NCI-H146 (cell line): Measurements from ENCODE around the gene ARHGEF38.
A peak's percentile ranks its signal among the peaks of the same experiment; 100 is the strongest.
"Not testable (repeated sequence)": the region's sequence is repeated elsewhere in the genome, so short reads cannot be mapped to it uniquely, and the experiment has no call there.

Source experiments
- DNase-seq: peaks from one replicate; lab custom pipeline; 2025; lab: John Stamatoyannopoulos, UW

ARHGEF38 gene

GRCh38 chr4:105714071-105714521 lies 161.7 kb downstream of the ARHGEF38 start:
- DNase-seq, result no peak

- DNase-seq, result no peak
Measured at GRCh38 chr4:105714932-105715331, 162.5 kb downstream of the ARHGEF38 start.

GRCh38 chr4:105715692-105716278 lies 163.4 kb downstream of the ARHGEF38 start:
- peak; percentile 1 for DNase-seq

- no peak for DNase-seq
Measured at GRCh38 chr4:105719204-105719603, 166.8 kb downstream of the ARHGEF38 start.

- no peak for DNase-seq
Measured at GRCh38 chr4:105725623-105726022, 173.2 kb downstream of the ARHGEF38 start.

GRCh38 chr4:105729895-105730294 lies 177.5 kb downstream of the ARHGEF38 start:
- DNase-seq, result not testable (repeated sequence)
